ENCODE data around the gene MACROD2.

MACROD2 gene

DNA sequence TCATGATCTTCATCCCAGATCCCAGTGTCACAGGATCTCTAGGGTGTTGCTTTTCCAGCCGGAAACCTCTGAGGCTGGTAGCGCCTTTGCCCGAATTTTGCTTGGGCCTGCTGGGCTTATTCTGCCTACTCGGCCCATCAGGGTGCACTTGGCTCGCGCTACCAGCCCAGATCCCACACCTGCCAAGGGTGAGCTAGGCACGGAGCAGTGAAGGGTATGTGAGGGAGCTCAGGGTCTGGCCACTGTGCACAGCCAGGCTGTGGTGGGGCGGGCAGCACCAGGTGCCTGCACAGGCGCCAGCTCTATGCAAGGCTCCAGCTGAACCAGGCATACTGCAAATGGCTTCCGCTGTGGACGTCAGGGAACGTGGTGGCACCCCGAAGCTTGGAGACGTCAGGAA lies 1035.5 kb downstream of the MACROD2 start:
- DNase-seq: no peak

DNA sequence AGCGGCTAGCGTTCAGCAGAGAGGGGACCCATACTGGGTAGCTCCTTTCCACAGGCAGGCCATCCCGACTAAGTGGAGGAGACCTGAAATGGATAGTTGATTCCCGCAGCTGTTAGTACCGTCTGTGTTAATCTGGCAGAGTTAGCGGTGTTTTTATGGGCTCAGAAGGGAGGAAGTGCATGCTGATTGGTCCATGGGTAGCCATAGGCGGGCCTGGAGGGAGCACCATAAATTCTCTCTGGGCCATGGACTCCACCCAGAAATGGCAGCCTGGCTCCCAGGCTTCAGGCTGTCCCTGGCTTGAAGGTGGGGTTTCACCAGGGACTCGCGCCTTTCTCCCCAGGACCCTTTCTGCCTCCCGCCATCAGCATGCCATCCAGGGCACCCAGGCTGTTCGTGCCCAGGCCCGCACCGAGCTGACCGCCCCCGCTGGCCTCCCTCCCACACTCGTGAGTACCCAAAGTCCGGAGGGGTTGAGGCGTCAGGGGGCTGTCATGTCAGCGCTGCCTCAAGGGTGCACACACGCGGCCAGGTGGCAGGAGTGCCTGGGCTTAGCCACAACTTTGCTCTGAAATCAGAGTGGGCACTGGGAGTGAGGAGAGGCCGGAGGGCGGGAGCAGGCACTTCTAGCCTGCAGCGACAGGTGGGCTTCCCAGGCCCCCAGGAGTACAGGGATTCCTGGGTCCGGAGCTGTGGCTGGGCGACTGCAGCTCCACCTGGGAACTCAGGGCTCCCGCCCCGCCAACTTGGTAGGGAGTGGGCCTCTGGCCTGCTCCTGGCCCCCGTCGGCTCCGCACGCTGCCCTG lies 1036.4 kb downstream of the MACROD2 start:
- no peak for DNase-seq

DNA sequence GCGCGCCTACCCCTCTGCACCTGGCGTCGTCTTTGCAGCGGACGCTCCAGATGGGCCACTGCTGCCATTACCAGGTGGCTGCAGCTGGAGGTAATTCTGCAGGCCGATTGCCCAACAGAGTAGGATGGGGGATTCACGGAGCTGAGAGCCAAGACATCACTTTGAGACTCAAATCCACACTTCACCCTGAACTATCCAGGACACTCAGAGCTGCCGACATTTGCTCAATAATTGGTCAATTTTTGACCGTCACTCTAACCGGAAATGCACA lies 1037.0 kb downstream of the MACROD2 start:
- DNase-seq: no peak

DNA sequence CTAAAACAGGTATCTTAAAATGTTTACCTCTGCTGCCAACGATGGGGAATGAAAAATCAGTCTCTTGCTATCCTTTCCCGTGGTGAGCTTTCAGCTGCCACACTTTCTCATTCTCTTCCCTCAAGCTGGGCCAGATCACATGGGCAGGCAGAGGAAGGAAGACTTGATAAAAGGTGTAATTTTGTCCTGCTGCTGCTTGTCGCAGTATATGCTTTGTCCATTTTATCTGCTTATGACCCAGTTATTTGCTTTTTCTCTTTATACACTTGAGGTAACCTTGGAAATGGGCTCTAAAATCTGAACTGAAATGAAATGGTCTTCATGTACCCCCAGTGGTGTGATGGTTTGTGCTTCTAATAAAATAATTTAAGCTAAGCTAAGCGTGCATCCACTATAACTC lies 1038.0 kb downstream of the MACROD2 start:
- no peak for DNase-seq

DNA sequence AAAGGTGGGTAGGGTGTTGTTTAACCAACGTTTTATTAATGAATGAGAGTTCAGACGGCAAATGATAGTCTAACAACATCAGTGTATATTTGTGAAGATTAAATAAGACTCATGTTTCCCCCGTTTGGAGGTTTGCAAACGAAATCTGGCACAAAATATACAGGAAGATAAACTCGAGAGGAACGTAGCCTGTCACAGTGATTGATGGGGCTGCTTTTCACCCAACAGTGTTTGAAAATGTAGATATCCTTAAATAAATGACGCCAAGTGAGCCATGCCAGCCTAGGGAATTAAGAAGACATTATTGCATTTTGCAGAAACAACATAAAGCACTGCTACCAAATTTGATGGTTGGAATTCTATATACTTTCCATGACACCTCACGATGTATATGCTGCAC lies 1038.6 kb downstream of the MACROD2 start:
- DNase-seq: no peak

DNA sequence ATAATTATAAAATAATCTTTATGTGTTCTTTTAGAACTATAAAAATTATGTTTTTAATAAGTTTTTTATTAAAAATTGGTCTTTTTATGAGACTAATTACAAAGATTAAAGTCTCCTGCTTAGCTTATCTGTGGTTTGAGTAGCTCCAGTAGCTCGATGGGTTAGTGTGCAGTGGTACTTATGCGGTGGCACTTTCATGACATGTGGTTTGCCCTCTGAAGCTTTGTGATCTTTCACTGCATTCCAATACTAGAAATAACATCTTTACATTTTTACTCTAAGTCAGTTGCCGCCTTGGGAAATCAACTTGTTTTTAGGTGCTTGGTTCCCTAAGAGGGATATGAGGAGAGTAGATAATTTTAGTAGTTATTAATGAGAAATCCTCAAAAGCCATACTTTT lies 1041.6 kb downstream of the MACROD2 start:
- DNase-seq: no peak

DNA sequence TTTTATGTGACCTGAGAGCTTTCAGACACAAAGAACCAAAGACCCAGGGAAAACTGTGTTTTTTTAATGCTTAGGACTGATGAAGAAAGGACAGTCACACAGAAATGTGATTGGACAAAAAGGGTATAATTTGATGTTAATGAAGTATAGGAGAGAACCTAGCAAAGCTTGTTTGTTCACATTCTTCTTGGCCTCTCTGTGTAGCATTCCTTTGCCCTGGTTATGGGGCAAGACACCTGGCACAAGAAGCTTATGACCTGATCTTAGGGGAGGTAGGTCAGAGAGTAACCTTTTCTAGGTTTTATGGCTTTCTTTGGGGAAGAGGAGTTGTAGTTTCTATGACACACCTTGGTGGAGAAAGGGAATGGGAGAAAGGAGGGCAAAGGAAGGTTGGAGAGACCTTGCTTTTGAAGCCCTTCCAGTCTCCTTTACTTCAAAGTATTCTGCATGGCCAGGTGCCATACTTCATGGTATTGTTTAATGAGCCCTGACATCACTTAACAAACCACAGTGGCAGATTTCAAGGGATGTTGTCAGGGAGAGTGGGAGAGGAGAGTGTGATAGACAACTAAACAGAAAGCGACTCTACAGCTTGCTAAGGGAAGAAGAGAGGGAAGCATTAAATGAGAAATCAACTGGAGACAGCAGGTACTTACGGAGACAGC lies 1043.9 kb downstream of the MACROD2 start:
- no peak for DNase-seq

DNA sequence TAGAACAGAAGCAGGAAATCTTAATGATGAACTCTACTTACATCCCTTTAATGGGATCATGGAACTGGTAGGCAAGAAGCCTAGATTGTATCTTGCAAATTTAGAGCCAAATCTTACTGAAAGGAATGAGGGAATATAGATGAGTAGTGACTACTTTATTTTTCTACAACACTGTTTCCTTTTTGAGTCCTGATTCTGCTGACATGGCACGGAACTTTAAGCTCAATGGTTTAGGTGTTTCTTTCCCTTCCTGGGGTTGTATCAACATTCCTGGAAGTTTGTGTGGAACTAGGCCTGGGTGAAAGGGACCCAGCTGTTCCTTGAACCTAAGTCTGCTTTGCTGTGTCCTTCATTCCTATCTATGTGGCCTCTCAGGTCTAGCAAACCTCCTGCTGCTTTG lies 1047.4 kb downstream of the MACROD2 start:
- DNase-seq: no peak

DNA sequence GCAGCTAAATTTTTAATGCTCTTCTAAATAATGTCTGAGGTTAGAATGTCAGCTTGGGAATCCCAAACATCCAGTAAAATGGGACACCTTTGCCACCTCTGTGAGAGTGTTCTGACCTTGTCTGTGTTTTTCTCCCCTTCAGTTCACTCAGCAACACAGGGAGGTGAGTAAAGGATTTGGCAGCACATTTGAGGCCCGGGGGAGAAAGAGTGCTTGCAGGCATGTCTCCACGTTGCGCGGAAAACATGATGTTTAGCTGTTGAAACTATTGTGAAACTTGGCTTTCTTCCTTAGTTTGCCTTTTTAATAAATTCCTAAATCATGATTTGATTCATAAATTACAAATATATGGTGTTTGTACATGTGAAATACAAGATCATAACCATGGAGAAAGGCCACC lies 1049.9 kb downstream of the MACROD2 start:
- DNase-seq: no peak

DNA sequence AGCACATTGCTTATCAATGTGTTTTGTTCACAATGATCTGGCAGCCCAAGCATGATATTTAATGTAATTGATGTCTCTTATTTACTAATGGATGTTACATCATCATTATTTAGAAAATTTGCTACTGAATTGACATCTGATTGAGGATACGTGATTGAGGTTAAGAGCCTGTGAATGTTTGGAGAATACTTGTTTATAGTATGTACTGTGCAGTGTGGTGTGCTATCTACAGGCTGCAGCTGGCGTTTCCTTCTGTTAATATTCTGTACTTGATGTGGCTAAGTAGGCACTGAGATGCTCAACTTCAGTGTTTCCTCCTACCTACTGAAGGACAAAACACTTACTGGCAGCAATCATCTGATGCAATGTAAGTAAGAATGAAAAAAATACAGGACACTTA lies 1051.7 kb downstream of the MACROD2 start:
- DNase-seq: no peak

DNA sequence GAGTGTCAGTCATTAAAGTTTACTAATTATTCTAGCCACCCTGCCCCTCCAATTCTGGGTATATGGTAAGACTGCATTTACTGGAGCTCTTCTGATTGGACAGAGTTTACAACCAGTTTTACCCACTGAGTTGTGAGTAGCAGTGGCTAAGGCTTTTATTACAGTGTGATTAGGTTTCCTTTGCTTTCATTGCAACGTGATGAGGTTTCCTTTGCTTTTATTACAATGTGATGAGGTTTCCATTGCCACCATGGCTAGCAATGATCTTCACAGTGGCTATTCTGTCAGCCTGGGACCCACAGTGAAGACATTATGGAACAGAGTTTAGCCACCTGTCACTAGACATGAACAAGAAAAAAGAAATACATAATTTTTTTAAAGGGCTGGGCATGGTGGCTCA lies 1052.3 kb downstream of the MACROD2 start:
- no peak for DNase-seq

DNA sequence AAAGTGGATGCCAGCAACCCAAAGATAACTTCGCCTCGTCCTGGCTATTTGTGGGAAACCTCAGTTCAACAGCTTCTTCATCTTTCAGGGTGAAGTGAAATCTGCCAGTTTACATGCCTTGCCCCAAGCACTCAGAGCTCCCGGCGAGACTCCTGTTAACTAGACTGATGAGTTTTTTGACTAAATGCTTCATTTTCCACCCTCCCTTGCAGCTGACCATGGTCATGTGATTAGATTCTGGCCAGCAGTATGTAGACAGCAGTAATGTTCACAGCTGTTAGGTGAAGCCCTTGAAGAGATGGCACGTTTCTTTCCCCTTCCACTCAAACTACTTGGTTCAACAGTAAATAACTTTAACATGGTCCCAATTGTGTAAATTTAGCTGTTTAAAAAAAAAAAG lies 1060.9 kb downstream of the MACROD2 start:
- DNase-seq: no peak

DNA sequence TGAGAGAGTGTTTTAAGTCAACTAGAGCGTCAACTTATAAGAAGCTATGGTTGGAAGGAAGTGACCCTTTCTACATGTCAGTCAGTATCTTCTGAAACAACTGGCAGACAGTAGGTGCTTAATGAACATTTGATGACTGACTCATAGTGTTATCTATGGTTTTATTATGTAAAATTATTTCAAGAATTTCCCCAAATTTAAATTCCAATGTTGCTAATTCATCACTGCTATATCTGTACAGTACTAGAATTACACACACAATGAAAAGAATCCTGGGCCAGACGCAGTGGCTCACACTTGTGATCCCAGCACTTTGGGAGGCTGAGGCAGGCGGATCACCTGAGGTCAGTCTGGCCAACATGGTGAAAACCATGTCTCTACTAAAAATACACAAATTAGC lies 1063.5 kb downstream of the MACROD2 start:
- DNase-seq: no peak

DNA sequence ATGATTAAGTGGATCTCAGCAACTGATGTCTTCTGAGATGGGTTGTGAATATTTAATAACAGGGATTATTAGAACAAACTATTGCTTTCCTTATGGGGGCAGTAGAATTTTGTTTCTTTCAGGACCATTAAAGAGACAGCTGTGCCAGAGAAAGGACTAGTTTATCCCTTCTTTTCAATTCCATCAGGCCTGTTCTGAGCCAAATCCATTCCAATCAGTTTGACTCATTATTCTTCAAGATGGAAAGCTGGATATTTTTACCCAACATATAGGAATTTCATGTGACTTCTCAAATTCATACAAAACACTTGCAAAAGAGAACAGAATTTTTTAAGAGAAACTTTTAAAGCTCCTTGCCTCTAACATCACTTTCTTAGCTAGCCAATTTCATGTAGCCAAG lies 1064.1 kb downstream of the MACROD2 start:
- DNase-seq: no peak

DNA sequence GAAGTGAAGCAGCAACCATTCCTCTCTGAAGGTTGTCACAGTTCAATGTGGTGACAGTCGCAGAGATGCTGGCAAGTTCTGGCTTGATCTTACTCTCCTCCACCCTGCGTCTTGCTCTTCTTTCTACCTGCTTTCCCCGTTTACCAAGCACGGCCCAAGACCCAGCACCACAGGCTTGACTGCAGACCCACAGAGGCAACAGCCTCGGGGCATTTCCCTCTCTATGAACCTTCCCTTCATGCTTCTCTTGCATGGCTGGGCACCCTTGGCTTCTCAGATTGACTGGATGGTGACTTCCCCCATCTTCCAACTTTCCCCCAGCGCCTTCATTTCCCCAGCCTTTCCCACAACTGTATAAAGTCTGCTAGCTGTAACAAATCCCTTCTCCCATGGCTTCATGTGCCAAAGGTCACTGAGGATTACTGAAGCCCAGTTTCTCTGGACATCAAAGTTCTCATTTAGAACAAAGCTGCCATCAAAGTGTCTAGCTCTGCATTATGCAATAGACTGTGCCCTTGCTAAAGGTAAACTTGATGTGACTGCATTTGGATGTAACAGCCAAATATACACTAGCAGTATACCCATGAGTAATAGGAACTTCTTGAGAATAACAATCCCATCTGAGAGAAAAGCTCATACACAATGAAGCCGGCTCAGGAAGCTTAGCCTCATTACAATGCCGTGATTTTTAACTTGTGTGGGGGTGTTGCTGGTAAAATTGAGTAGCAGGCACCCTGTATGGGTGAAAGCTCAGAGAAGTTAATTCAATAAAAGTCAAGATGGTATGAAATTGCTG lies 1065.1 kb downstream of the MACROD2 start:
- DNase-seq: no peak

DNA sequence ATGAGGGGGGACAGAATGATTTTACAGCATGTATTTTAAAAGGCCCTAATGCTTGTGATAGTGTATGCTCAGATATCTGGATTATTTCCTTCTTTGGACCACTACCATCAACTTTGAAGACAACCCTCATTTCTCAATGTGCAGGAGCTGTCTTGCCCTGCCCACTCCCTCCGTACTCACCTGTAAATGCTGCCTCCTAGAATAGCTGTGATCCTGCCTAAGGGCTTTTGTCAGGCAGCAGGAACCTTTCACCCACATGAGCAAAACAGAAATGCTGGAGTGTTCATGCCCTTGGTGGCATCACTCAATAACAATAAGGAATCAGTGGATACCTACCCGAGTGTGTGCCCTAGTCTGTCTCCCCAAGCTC lies 1065.7 kb downstream of the MACROD2 start:
- no peak for DNase-seq

DNA sequence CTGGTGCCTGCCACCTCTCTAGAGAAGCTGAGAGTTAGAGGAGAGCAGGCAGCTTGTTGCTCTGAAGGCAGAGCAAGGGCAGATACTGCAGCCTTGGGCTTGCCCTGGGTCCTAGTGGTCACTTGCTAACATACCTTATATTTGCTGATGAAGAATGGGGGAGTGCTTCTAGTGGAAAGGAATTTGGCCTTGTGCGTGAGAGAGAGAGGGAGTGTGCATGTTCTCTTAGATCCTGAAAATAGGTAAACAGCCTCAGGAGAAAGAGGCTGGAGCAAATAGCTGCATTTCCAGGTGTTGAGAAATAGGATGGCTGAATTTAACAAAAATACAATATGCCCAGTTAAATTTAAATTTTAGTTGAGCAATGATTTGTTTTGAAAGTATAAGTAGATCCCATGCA lies 1066.6 kb downstream of the MACROD2 start:
- no peak for DNase-seq

DNA sequence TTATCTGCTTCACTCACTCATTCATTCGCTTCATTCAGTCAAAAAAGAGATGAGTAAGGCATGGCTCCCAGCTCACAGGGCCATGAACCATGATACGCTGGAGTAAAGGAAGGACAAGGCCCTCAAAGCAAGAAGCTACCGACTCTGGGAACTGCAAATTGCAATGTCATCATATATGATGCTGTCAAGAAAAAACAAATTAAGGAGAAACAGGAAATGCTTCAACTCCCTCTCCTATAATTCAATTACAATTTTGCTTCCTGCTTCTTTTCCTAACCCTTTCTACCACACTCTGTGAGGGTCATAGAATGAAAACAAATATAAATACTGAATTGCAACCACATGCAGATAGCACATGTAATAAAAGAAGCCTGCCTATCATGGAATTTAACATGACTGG lies 1067.8 kb downstream of the MACROD2 start:
- no peak for DNase-seq

DNA sequence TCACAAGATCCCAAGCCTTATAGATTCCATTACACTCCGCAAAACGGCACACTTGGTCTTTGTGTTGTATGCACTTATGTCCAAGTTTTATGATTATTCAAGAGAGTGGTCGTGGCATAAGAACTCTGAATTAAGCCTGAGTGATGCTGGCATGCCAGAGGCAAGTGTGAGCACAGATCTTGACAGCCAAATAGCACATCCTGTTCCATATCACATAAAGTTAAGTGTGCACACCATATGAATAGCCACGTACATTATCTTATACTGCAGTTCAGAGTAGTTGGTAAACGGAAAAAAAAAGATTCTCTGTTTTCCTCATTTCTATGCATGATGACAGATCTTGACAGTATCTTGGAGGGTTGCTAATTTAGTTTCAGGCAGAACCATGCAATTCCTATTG lies 1069.4 kb downstream of the MACROD2 start:
- no peak for DNase-seq

DNA sequence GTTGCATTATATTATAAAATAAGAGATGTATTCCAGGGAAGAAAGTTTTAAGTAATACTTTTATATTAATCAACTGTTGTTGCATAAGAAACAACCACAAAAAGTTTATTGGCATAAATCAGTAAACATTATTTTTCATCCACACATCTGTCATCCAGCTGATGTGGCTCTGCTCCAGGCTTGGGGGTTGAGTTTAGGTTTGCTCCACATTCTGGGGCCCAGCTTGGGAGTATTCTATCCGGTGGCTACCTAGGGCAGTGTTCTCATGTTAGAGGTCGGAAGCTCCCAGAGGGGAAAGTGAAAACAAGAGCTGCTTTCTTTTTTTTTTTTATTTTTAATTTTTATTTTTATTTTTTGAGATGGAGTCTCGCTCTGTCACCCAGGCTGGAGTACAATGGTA lies 1070.5 kb downstream of the MACROD2 start:
- no peak for DNase-seq

DNA sequence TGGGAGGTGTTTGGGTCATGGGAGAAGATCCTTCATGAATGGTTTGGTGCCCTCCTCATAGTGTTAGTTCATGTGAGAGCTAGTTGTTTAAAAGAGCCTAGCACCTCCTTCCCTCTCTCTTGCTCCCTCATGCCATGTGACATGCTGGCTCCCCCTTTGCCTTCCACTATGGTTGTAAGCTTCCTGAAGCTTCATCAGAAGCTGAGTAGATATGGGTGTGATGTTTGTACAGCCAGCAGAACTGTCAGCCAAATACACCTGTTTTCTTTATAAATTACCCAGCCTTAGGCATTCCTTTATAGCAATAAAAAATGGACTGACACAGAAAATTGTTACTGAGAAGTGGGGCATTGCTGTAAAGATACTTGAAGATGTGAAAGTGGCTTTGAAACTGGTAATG lies 1073.2 kb downstream of the MACROD2 start:
- no peak for DNase-seq

DNA sequence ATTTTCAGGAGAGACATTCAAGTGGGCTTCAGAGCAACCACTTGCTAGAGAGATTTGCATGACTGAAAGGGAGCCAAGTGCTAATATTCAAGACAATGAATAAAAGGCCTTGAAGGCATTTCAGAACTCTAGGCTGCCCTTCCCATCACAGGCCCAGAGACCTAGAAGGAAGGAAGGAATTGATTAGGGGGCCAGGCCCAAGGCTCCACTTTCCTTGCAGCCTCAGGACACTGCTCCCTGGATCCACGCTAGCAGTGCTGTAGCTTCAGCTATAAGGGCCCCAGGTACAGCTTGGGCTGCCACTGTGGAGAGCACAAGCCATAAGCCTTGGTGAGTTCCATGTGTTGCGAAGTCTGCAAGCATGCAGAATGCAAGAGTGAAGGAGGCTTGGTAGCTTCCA lies 1074.0 kb downstream of the MACROD2 start:
- DNase-seq: no peak

DNA sequence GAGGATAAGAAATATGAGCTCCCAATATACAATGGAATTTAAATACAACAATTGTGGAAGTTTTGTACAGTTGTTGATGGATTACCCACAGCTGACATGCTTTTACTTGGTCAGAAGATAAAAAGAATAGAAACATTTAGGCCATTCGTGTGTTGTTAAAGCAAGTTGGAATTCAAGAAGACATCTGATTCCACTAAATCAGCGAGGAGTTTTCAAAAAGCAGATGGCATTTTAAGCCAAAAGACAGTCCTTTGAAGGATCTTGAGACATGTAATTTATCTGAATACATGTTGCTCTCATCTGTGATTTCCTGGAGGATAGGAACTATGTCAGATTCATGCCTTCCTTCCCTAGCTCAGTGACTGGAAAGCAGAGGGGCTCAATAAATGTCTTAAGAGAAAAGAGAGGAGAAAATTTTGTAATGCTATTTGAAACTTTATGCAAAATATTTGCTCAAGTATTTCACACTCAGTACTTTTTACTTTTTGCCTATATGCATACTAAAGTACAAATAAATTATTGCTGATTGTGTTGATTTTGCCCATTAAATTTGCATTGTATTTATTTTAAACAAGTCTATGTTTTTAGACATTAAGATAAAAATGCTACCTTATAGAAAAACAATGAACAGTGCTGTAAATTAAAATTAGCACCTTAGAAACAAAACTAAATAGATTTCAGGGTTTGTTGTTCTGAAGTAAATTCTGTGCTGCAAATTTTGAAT lies 1075.9 kb downstream of the MACROD2 start:
- no peak for DNase-seq

DNA sequence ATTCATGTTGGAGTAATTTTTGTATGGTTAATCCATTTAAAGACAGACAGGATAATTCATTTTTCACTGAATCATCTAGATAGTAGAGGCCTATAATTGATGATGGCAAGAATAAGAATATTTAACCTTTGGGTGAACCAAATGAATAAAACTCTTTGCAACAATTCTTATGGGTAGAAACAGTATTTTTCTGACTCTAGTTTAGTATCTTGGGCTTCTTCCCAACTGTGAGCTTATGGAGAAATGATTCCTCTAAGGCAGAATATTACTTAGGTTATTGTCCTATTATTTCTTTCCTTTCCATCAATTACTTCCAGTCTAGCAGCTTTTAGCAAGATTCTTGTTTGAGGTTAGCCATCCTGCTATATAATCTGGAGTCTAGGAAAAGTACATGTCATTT lies 1077.0 kb downstream of the MACROD2 start:
- DNase-seq: no peak
